ENCODE results near the gene CREBBP.

CREBBP gene

DNA sequence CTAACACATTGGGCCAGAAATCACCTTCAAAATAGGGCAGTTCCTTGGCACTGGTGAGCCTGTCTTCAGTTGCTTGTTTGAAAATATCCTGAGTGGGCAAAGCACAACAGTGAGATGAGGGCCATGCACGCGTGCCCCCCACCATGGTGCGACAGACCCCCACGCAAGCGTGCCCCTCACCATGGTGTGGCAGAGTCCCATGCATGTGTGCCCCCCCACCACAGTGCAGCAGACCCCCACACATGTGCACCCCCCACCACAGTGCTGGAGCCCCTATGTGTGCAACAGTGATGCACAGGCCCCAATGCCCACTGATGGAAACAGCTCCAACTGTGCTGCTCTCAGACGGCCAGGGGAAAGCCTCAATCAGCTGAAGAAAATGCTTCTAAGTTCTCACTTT is 144.4 kb downstream of the CREBBP start:
- DNase-seq (ENCODE audit: low read depth, low spot score), result no peak

DNA sequence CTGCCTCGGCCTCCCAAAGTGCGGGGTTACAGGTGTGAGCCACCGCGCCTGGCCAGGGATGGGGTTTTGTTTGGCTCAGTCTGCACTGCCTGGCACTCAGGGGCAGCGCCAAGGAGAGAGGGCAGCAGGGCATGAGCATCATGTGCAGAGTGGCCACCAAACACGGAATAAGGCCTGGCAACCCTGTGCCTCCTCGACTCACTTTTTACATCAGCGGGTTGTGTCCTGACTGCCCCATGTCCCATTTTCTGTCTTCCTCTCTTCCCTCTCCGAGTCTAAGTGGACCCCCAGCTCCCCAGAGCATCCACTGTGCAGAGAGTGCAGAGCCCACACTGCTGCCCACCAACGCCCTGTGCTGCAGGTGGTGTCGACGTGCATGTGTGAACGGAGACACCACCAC is 145.0 kb downstream of the CREBBP start:
- DNase-seq (ENCODE audit: low read depth, low spot score), result no peak

GRCh38 chr16:3734758-3735221 is 145.7 kb downstream of the CREBBP start:
- no peak for DNase-seq (ENCODE audit: low read depth, low spot score)

DNA sequence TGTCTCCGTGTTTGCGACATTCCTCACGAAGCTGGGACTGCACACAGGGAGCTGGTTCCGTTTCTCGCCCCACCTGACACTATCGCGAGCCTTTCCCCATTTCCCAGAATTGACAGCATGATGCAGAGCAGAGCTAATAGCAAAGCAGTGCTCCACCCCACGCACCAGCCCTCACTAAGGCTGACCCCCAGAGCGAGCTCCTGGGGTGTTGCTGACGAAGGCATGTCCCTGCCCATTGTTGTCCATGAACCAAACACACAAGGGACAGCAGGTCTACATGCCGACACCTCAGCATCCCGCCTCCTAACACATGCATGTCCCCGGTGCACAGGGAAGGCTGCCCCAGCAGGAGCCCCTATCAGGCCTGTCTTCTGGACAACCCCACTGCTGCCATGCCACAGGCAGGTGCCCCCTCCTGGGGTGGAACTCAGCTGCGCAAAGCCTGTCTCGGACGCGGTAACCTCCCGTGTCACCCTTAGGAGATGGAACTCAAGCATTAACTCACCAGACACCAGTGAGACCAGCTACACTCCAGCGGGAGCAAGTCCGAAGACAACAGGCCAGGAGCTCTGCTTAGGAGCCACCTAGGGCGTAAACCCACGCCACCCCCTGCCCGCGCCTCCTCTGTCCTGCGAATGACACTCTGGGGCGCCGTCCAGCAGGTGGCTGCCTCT is 146.3 kb downstream of the CREBBP start:
- DNase-seq (ENCODE audit: low read depth, low spot score), result no peak

- DNase-seq (ENCODE audit: low read depth, low spot score), result no peak
These were observed 148.3 kb downstream of the CREBBP start for GRCh38 chr16:3732171-3732570.

- DNase-seq (ENCODE audit: low read depth, low spot score), result no peak
These were observed 149.2 kb downstream of the CREBBP start for GRCh38 chr16:3731126-3731935.

GRCh38 chr16:3730161-3731125 is 150.1 kb downstream of the CREBBP start:
- no peak for DNase-seq (ENCODE audit: low read depth, low spot score)

GRCh38 chr16:3729161-3730112 is 151.1 kb downstream of the CREBBP start:
- no peak for DNase-seq (ENCODE audit: low read depth, low spot score)

GRCh38 chr16:3728424-3729160 is 151.9 kb downstream of the CREBBP start:
- no peak for DNase-seq (ENCODE audit: low read depth, low spot score)

DNA sequence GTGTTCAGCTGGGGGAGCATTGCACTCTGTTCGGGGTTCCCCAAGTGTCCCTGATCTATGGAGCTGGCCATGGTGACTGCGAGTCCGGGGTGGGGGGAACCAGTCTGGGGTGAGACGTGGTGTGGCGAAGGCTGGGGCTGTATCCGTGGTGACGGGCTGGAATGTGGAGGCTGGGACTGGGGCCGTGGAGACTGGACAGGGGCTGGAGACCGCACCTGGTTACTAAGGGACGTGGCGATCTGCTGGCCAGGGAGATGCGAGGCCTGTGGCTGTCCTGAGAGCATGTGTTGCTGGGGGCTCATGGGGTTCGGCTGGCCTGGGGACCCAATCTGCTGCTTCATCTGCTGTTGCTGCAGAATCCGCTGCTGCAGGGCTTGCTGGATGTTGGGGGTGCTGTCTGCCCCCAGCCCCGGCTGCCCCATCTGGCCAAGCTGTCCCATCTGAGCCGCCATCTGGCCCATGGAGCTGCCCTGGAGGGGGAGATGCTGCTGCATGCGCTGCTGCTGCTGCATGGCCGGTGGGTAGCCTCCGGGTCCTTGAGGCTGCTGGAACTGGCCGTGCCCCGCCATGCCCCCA is 152.6 kb downstream of the CREBBP start:
- no peak for DNase-seq (ENCODE audit: low read depth, low spot score)

GRCh38 chr16:3726021-3726687 is 154.4 kb downstream of the CREBBP start:
- no peak for DNase-seq (ENCODE audit: low read depth, low spot score)

DNA sequence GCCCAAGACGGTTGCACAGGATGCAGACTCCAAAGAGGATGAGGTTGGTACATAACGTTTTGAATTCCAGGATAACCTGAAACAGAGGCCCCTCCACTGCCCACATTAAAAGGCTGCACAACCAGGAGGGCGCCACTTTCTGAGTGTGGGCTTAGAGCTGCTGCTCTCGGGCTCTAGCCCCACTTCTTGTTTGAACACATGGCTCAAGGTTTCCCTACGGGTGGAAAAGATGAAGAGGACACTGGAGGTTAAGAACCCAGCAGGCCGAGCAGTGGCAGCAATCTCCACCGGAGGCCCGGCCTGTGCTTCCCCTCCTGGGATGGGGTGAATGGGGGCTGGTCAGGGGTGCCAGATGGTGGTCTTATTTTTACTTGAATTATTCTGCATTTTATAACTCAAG is 155.2 kb downstream of the CREBBP start:
- no peak for DNase-seq (ENCODE audit: low read depth, low spot score)

DNA sequence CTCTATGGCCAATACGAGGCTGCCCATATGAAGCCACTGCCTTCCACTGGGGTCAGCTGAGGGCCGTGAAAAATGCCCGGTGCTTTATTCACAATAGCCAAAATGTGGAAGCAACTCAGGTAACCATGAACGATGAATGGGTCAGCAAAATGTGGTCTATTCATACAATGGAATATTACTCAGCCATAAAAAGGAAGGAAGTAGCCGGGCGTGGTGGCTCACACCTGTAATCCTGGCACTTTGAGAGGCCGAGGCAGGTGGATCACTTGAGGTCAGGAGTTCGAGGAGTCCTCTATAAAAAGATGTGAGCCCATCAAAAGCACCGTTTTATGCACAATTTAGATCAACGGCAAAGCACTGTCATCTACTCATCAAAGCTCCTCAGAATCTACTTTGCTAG is 158.0 kb downstream of the CREBBP start:
- no peak for DNase-seq (ENCODE audit: low read depth, low spot score)

- no peak for DNase-seq (ENCODE audit: low read depth, low spot score)
These were observed 160.1 kb downstream of the CREBBP start for GRCh38 chr16:3720418-3720817.

DNA sequence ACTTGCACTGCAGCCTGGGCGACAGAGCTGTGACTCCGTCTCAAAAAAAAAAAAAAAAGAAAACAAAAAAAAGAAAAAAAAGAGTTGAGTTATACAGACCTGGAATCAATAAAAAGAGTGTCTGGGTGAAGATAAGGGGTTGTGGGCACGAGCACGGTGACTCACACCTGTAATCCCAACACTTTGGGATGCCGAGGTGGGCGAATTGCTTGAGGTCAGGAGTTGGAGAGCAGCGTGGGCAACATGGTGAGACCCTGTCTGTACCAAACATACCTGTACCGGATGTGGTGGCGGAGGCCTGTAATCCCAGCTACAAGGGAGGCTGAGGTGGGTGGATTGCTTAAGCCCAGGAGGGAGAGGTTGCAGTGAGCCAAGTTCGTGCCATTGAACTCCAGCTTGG is 161.9 kb downstream of the CREBBP start:
- DNase-seq (ENCODE audit: low read depth, low spot score), result no peak

DNA sequence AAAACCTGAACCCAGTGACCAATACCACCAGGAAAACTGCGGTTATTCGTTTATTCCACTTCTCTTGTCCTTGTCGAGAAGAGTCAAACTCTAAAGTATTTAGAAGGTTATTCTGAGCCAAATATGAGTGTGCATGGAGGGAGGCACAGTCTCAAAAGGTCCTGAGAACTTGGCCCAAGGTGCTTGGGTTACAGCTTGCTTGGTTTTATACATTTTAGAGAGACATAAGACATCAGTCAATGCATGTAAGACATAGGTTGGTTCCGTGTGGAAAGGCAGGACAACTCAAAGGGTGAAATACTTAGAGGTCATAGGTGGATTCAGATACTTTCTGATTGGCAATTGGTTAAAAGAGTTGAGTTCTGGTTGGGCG is 162.5 kb downstream of the CREBBP start:
- DNase-seq (ENCODE audit: low read depth, low spot score), result peak; percentile 2

DNA sequence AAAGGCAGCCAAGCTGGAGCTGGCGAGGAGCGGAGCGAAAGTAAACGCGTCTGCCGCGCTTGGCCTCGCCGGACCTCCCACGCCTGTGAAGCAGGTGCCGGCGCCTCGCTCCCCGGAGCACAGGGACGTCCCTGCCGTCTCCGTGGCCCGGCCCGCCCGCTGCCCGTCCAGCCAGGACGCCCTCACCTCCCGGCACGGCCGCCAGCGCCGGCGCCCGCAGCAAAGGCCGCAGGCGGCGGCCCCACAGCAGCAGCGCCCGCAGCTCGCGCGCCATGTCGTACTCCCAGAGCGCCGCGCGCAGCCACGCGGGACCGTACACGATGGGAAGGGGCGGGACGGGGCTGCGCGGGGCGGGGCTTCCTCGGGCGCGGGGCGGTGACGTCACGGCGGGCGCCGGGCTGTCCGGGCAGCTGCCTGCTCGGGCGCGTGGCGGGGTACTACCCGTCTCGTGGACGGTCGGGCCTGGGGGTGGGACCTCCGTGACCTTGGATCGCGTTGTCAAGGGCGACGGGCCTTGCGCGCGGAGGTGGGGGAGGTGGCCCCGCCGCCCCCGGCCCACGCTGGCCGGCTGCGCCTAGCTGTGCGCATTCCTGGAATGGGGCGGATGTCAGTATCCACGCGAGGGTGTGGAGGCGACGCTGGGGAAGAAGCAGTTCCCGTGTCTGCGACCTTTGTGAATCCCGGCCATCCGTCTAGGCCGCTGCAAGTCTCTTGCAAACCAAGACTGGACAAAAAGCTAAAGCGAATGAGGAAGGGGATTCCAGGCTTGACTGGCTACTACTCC is 163.1 kb downstream of the CREBBP start, which contains the start of gene TRAP1:
TSS of gene TRAP1 (minus strand) at position 290 of the 784 bp plus-strand sequence. CDS start at position 274, 16 bp downstream.
- peak; percentile 43 for DNase-seq (ENCODE audit: low read depth, low spot score)

DNA sequence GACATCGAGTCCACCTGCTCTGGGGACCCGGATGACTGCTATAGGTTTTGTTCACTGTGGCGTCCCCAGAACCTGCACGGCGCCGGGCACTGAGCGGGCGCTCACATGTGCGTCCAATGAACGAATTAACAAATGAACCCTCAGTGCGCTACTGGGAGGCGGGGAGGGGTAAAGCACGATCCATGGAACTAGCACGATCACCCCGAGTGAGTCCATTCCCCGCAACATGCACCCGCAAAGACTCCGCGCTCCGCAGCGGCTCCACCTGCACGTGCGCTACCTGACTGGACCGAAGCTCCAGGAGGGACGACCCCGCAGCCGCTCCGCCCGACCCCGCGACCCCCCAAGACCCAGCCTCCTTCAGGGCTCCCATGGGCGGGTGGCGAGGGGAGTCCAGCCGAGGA is 163.7 kb downstream of the CREBBP start:
- DNase-seq (ENCODE audit: low read depth, low spot score), result no peak
